HG02885 (cell line): ENCODE results near the gene SOCS1.

ENCODE experiments used
- ATAC-seq: cut with Tn5 transposase; IDR thresholded peaks from one replicate; pipeline ENCODE4 v1.9.1; 2021; ENCODE audit warnings: mild to moderate bottlenecking; ENCODE audit not compliant: unreplicated experiment, poor library complexity

SOCS1 gene

GRCh38 chr16:11289202-11289601 is 33.2 kb upstream of the SOCS1 start:
- no peak for ATAC-seq

DNA sequence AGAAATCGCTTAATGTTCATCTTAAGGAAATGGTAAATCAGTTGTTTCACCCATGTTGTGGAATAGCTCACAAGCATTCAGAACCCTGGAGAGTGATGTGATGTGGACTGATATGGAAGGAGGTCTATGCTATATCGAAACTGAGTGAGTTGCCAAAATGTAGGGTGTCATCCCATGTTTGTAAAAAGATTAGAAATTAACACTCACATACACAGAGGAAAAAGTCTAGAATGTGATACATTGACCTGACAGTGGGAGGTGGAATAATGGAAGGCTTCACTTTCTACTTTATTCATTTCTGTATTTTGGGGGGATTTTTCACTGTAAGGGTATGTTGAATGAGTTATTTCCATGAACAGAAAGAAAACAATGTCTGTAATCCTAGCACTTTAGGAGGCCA is 29.8 kb upstream of the SOCS1 start:
- ATAC-seq: no peak

DNA sequence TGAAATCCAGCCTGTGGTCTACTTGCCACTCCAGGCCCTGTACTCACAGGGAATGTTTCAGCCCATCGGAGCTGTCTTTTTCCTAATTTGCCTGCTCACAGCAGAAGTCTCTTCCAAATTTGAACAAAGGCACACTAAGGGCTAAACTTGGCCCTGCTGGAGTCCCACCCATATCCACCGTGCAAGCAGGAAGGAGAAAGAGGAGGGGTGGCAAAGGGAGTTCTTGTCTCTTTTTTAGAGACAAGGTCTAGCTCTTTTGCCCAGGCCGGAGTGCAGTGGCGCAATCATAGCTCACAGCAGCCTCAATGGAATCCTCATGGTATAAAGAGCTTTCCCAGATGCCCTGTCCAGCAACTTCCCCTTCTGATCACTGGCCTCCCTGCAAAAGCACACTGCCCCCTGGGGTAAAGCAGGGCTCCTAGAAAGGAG is 27.8 kb upstream of the SOCS1 start:
- ATAC-seq: no peak

GRCh38 chr16:11280616-11281522 is 24.9 kb upstream of the SOCS1 start, which contains the start of gene PRM1:
Gene PRM1 (minus strand): TSS chr16:11281330. CDS start chr16:11281238, 92 bp downstream.
- no peak for ATAC-seq

DNA sequence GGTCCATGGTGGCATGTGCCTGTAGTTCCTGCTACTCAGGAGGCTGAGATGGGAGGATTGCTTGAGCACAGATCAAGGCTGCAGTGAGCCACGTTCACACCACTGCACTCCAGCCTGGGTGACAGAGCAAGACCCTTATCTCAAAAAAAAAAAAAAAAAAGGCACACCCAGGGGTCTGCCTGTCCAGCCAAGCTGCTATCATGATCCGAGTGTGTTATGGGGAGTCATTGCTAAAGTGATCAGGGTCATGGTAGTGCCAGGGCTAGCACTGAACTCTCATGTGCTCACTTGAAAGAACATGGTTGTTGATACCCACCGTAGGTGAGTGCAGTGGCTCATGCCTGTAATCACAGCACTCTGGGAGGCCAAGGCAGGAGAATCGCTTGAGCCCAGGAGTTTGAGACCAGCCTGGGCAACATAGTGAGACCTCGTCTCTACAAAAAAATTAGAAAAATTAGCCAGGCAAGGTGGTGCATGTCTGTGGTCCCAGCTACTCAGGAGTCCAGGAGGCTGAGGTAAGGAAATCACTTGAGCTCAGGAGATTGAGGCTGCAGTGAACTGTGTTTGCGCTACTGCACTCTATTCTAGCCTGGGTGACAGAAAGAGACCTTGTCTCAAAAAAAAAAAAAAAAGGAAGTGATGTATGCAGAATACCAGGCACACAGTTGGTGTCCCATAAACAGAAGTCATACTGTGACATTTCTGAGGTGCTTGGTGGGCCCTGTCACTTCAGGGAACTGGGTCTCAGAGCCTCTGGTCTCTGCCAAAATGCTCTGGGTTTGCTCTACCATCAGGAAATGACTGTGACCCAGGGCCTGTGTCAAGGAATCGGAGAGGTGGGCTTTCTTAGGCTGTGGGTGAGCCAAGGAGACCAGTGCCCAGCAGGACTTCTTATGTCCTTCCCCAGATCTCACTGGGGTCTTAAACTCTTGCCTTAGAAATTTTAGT is 23.0 kb upstream of the SOCS1 start:
- no peak for ATAC-seq

DNA sequence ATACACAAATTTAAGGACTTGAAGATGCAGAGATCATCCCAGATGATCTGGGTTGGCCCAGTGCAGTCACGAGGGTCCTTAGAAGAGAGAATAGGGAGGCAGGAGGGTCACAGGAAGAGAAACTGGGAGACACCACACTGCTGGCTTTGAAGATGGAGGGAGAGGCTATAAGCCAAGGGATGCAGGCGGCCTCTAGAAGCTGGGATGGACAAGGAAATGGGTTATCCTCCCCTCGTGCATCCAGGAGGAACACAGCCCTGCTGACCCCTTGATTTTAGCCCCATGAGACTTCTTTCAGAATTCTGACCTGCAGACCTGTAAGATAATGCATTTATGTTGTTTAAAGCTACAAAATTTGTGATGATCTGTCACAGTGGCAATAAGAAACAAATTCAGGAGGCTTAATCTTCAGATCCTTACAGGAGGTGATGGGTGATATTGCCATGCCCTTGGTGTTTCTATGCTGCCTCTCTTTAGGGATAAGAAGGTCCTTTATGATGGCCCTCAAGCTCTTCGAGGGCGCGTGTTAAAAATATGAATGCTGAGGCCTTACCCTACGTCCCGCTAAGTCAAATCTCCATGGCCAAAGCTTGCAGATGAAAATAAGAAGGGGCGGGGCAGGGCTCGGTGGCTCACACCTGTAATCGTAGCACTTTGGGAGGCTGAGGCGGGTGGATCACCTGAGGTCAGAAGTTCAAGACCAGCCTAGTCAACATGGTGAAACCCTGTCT is 21.8 kb upstream of the SOCS1 start:
- ATAC-seq: no peak

DNA sequence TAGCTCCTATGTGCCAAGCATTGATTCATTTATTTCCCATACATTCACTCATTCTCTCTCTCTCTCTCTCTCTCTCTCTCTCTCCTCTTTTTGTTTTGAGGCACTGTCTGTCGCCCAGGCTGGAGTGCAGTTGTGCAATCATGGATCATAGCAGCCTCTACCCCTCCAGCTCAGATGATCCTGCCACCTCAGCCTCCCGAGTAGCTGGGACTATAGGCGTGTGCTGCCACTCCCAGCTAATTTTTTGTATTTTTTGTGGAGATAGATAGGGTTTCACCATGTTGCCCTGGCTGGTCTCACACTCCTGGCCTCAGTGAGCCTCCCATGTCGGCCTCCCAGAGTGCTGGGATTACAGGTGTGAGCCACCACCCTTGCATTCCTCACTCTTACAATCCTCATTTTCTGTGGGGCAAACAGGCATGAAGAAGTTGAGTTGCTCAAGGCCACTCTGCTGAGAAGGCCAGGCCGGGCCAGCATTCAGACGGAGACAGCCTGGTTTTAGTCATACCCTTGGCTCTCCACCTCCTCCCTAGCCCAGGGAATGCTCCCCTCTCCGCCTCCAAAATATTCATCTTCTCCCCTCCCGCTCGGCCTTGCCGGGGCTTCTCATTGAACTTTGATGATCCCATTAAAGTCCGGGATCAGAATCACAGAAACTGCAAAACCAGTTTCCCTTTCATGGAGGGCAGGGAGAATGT is 21.0 kb upstream of the SOCS1 start:
- ATAC-seq: no peak

GRCh38 chr16:11276143-11276895 is 20.3 kb upstream of the SOCS1 start, which contains the start of gene PRM2:
Gene PRM2 (minus strand): TSS chr16:11276480. CDS start chr16:11276370, 110 bp downstream.
- ATAC-seq: no peak

DNA sequence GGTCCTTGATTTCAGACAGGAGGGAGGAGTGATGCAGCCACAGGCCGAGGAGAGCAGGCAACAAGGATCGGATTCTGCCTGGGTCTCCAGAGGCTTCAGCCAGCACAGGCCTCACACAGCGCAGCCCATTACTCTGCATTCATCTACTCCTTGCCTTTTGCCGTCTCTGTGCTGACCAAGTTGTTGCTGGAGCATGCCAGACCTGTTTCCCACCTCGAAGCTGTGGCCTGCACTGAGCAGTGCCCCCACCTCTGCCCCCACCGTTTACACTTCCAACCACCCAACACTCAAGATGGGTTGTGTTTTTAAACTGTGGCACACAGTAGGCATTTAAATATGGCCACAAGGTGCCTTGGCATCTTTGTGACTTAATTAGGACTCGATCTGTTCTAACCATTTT is 19.0 kb upstream of the SOCS1 start:
- ATAC-seq: no peak

GRCh38 chr16:11273721-11274324 is 17.8 kb upstream of the SOCS1 start:
- ATAC-seq: no peak

GRCh38 chr16:11272921-11273720 is 17.1 kb upstream of the SOCS1 start, which contains the start of gene PRM3:
Gene PRM3 (minus strand): TSS chr16:11273629. CDS start chr16:11273595, 34 bp downstream.
- ATAC-seq: no peak

GRCh38 chr16:11272484-11272883 is 16.5 kb upstream of the SOCS1 start:
- ATAC-seq: no peak

DNA sequence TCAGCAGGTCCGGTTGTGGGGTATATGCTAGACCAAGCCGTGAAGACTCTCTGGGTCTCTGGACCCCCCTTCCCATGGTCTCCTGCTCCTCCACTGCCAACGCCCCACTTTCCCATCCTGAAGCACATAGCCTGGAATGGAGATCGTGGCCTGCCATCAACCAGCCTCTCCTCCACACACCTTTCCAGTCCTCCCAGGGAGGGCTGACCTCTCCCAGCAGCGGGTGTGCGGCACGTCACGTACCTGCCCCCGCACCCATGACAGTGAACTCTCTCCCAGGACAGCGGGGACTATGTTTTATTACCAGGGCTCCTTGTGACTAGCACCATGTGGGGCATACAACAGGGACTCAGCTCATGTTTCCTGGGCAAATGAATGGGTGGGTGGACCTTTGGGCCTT is 15.6 kb upstream of the SOCS1 start:
- ATAC-seq: no peak

DNA sequence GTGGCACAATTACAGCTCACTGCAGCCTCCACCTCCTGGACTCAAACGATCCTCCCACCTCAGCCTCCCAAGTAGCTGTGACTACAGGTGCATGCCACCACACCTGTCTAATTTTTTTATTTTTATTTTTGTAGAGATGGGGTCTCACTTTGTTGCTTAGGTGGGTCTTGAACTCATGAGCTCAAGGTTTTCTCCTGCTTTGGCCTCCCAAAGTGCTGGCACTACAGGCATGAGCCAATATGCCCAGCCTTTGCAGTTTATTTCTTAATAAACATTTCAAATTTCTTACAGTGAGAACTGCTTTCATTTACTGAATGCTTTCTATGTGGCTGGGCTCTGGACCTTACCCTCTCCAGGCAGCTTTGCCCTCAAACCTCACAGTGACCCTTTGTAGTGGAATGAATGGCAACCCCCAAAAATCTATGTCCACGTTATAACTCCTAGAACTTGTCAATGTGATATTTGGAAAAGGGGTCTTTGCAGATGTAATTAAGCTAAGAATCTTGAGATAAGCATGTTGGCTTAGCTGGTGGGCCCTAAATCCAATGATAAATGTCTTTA is 14.7 kb upstream of the SOCS1 start:
- ATAC-seq: no peak

DNA sequence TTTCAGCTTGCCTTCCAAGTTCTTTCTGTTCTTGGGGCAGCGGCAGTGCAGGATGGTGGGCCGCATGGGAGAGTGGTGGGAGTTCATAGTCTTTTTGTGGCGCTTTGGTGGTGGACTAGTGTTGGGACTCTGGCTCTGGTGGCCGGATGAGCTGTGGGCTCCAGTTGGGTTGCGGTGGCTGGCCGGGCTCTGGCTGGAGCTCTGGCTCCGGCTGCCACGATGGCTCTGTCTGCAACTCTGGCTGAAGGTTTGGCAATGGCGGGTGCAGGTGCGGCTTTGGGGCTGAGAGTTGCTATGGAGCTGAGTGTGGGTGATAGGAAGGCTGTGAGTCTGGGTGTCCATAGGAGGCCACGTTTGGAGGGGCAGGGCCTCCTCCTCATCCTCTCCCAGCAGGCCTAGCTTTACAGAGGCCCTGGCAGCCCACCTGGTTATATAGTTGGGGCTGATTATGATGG is 12.9 kb upstream of the SOCS1 start, which contains the start of gene TNP2:
TNP2 (minus strand) TSS at position 405 of the 455 bp plus-strand sequence; CDS start at position 342, 63 bp downstream.
- no peak for ATAC-seq

GRCh38 chr16:11265124-11265523 is 9.1 kb upstream of the SOCS1 start:
- ATAC-seq: no peak
